Astrocyte of the spinal cord (primary cell): ENCODE measurements around the gene PDZD2.

Source experiments
- DNase-seq: peaks from one replicate; pipeline ENCODE4 v3.0.0; 2011; ENCODE audit warnings: low read depth, low spot score
- H3K4me3 ChIP-seq: 2 replicates; pipeline ENCODE4 v1.5.1; 2011; ENCODE audit warnings: low read depth, mild to moderate bottlenecking, low read length, moderate library complexity
- CTCF ChIP-seq: IDR thresholded peaks from 2 replicates; pipeline ENCODE4 v1.5.1; 2012; ENCODE audit warnings: low read depth, mild to moderate bottlenecking, low read length, inconsistent platforms
- in situ Hi-C: cut with HindIII; loops from 2 replicates; pipeline ENCODE4 v1.10.0; 2017; ENCODE audit warnings: low sequenced_read_pairs

Gene PDZD2

GRCh38 chr5:31921852-31922305 lies 282.9 kb downstream of the PDZD2 start:
- in situ Hi-C loops = no loop called here
- H3K4me3 ChIP-seq = no peak overlapping the region
- no peak for TF ChIP-seq CTCF
- peak; percentile 95 for DNase-seq

DNA sequence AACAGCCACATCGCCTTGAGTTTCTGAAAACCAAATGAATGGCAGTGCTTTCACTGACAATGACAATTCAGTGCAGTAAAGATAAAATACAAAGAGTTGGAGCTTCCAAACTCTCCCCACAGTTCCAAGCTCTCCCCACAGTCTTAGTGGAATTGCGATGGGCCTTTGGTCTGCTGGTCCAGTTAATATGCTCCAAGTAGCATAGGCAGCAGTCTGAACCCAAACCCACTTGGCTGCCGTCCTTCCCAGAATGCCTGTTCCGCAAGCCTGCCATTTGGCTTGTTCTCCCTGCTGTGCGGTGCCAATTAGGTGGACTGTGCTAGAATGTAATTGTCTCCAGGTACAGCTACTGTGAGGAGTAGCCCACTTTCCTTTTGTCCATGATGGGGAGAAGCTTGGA lies 285.1 kb downstream of the PDZD2 start:
- no peak overlapping the region for H3K4me3 ChIP-seq
- DNase-seq = no peak
- no peak for TF ChIP-seq CTCF
- in situ Hi-C loops = no loop called here

DNA sequence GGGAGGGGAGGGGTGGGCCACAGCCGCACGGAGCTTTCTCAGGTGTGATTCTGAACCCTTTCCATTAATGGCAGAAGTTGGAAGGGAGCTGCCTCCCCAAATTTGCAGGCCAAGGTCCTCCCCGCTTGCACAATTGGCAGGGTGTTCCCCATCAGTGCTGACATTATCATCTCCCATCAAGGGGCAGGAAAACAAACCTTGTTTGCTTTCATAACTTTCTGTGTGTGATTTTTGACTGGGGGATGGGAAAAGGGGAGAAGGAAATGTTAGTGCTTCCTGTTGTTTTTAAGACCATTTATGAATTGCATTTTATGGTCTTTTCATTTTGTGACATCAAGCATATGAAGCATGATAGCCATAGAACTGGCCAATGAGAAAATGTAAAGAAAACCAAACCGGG lies 292.9 kb downstream of the PDZD2 start:
- in situ Hi-C loops = no loop called here
- no peak for TF ChIP-seq CTCF
- no peak for DNase-seq
- H3K4me3 ChIP-seq = no peak overlapping the region

- H3K4me3 ChIP-seq = no peak overlapping the region
- no peak for TF ChIP-seq CTCF
- in situ Hi-C loops = no loop called here
- no peak for DNase-seq
These were observed 295.2 kb downstream of the PDZD2 start for GRCh38 chr5:31934156-31934555.

DNA sequence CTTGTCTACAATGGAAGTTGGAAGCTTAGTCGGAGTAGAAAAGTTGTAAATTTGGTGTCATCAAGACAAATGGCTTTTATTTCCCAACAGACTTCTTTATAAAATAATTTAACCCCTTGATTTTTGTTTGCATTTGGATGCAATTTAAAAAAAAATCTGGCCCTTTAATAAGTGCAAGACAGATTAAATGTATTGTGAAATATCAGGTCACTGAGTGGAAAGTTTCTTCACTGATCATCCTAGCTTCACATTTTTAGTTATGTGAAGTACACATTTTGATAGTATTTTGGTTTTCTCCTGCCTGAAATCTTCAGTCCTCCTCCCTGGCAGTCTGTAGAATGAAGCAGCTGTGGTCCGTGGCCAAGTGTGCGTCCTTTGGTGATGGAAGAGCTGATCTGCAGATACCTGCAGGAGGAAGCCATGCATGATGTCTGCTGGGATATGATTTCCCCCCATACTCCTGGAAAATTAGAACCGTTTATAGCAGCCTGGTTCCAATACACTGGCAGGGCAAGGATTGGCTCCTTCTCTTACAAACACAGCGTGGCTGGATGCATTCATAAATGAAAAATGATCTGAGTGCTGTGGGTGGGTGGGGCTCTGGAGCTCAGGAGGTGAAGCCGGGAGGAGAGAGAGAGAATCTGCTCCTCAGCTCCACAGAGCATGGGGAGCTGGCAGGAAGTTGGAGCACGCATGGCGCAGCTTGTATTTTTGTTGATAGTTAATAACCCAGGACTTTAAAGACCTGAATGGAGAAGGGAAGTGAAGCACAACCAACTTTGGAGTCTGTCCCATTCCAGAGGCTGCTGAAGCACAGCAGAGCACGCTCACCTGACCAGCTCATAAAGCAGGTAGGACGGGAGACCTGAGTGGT lies 296.8 kb downstream of the PDZD2 start:
- no peak for TF ChIP-seq CTCF
- no peak overlapping the region for H3K4me3 ChIP-seq
- in situ Hi-C loops = no loop called here
- no peak for DNase-seq

- no peak for TF ChIP-seq CTCF
- no peak for DNase-seq
- in situ Hi-C loops = no loop called here
- no peak overlapping the region for H3K4me3 ChIP-seq
These were observed 297.8 kb downstream of the PDZD2 start for GRCh38 chr5:31936683-31937082.
